Right lobe of liver (tissue), 4 donors: Measurements from ENCODE around the gene HCN2.

Source experiments
- CTCF ChIP-seq, 4 donors: fragments of 200-600 bp in 3 of 4; fragments of 450-650 bp in 1 of 4; IDR thresholded peaks; one replicate each; pipeline versions ENCODE4 v1.5.1 to v1.8.0; 2016 to 2022; ENCODE audit warnings: antibody characterized with exemption in 4 of 4, mild to moderate bottlenecking in 2 of 4
- POLR2A ChIP-seq: fragments of 450-650 bp; IDR thresholded peaks from one replicate; pipeline ENCODE4 v1.6.1; 2017; ENCODE audit warnings: antibody characterized with exemption, mild to moderate bottlenecking
- donor health status: DM: no; HTN: no; CAD: no.
- donor health status: DM: no; HTN: no; CAD: no.
- donor health status: DM: no; HTN: yes; CAD: no.

- no peak for TF ChIP-seq CTCF (IDR thresholded peaks at IDR 0.05)
- TF ChIP-seq POLR2A = no peak
Observed at GRCh38 chr19:613732-614567, 24.3 kb downstream of the HCN2 start.
